ENCODE data around the gene POLR3H. TPM values are rescaled to one million over a fixed set of nuclear protein-coding genes. Genes with fewer than 3 reads are reported as not detected.

The POLR3H gene
- total and polyA plus RNA-seq, 2 donors (not counting 3 experiments of a cell fraction or from before 2014, with no cell fraction given) = 31.2 to 39.4 TPM

- Histone ChIP-seq H3K27me3 (ENCODE audit: control insufficient read depth in 2 of 2, insufficient read depth in 2 of 2, low read length in 2 of 2) (no peaks in the 10 kb centered on the region), H3K9ac (replicated peaks; ENCODE audit: extremely low read depth, insufficient read depth, low read length) (no peak overlapping the region), H3K36me3 (ENCODE audit: control insufficient read depth in 2 of 2, extremely low read depth in 1 of 2, insufficient read depth in 2 of 2, low read length in 2 of 2) (peaks cover 0 to 5% of the 10 kb centered on the region in 2 experiments), H3K27ac (ENCODE audit: insufficient read depth, low read depth, low read length) (no peak overlapping the region), H3K4me3 (replicated peaks in 1 of 3; ENCODE audit: insufficient read depth in 1 of 3, low read depth in 1 of 3, low read length in 3 of 3) (no peak overlapping the region), H3K9me3 (replicated peaks; ENCODE audit: control insufficient read depth, insufficient read depth, low read length) (no peaks in the 10 kb centered on the region), H3K4me2 (ENCODE audit: insufficient read depth, low read length) (no peak overlapping the region), H3K79me2 (ENCODE audit: control insufficient read depth, insufficient read depth, low read length) (no peaks in the 10 kb centered on the region), H2AFZ (ENCODE audit: low read depth, low read length) (no peak overlapping the region), H3K4me1 (ENCODE audit: control insufficient read depth, extremely low read depth, insufficient read depth, low read length) (no peaks in the 10 kb centered on the region), H3K9me1 (replicated peaks; ENCODE audit: control insufficient read depth, extremely low read depth, insufficient read depth, low read length) (no peaks in the 10 kb centered on the region), H4K20me1 (replicated peaks; ENCODE audit: control insufficient read depth, extremely low read depth, insufficient read depth, low read length) (no peaks in the 10 kb centered on the region)
- ChIA-PET CTCF (no interaction called here), POLR2A (no interaction called here)
- TF ChIP-seq CTCF (IDR thresholded peaks at IDR 0.05; ENCODE audit: extremely low read depth in 1 of 2, insufficient read depth in 1 of 2, low read depth in 1 of 2, low read length in 2 of 2) (no peak), MYC (IDR thresholded peaks at IDR 0.05; ENCODE audit: low read depth, low read length) (no peak), JUN (IDR thresholded peaks at IDR 0.05; ENCODE audit: borderline replicate concordance, insufficient read depth, insufficient read length, low read depth) (no peak), GATA2 (IDR thresholded peaks at IDR 0.05; ENCODE audit: insufficient read depth, insufficient read length, low read depth, low read length) (no peak), POLR2AphosphoS5 (IDR thresholded peaks at IDR 0.05; ENCODE audit: insufficient read depth, low read depth, low read length) (no peak), POLR2A (IDR thresholded peaks at IDR 0.05; ENCODE audit: low read depth, low read length) (no peak), MAX (IDR thresholded peaks at IDR 0.05; ENCODE audit: insufficient read depth, insufficient read length) (no peak), EZH2 (IDR thresholded peaks at IDR 0.05; ENCODE audit: borderline replicate concordance, low read depth, low read length, severe bottlenecking) (no peak), FOS (IDR thresholded peaks at IDR 0.05; ENCODE audit: borderline replicate concordance, insufficient read depth, low read length) (no peak)
- no peak for DNase-seq (ENCODE audit: low read depth, low spot score)
- dilution Hi-C loops (cut with MboI; ENCODE audit: extremely low pct_ligation_motif_present, low sequenced_read_pairs) = no loop called here
- BruUV-seq (replicated peaks) = no TSS peak
- no peak for FAIRE-seq
- intact Hi-C loops (cut with micrococcal nuclease) = no loop called here
These were observed 38.4 kb upstream of the POLR3H start for GRCh38 chr22:41582694-41583093.

Measured in endothelial cell of umbilical vein (primary cell).